AG20443 (cell line): Measurements from ENCODE around the gene CES2.
"Not testable (repeated sequence)": the region's sequence is repeated elsewhere in the genome, so short reads cannot be mapped to it uniquely, and the experiment has no call there.

Experiments used
- DNase-seq: peaks from one replicate; pipeline ENCODE4 v3.0.0; 2012; ENCODE audit warnings: low spot score, mixed read lengths

Gene CES2

GRCh38 chr16:66953462-66954096 lies 18.3 kb downstream of the CES2 start:
- DNase-seq = peak; percentile 6

GRCh38 chr16:66954097-66954659 lies 18.9 kb downstream of the CES2 start:
- peak; percentile 86 for DNase-seq

GRCh38 chr16:66955363-66956153 lies 20.2 kb downstream of the CES2 start:
- not testable (repeated sequence) for DNase-seq

- not testable (repeated sequence) for DNase-seq
Observed at GRCh38 chr16:66956154-66956457, 20.8 kb downstream of the CES2 start.

GRCh38 chr16:66958857-66959703 lies 23.8 kb downstream of the CES2 start:
- no peak for DNase-seq

GRCh38 chr16:66959704-66960161 lies 24.4 kb downstream of the CES2 start:
- no peak for DNase-seq

- DNase-seq = no peak
Observed at GRCh38 chr16:66960270-66960669, 25.0 kb downstream of the CES2 start.

- peak; percentile 83 for DNase-seq
Observed at GRCh38 chr16:66961065-66961744, 25.9 kb downstream of the CES2 start, which contains the start of gene CES3. CES3 (plus strand) TSS chr16:66961266; CDS start chr16:66961308, 42 bp downstream.

GRCh38 chr16:66961914-66962313 lies 26.6 kb downstream of the CES2 start:
- no peak for DNase-seq

- DNase-seq = no peak
Observed at GRCh38 chr16:66964049-66964448, 28.7 kb downstream of the CES2 start.

GRCh38 chr16:66968847-66969246 lies 33.5 kb downstream of the CES2 start:
- DNase-seq = no peak

GRCh38 chr16:66970775-66971720 lies 35.7 kb downstream of the CES2 start:
- DNase-seq = no peak

- no peak for DNase-seq
Observed at GRCh38 chr16:66972983-66973382, 37.7 kb downstream of the CES2 start.

GRCh38 chr16:66973716-66974115 lies 38.4 kb downstream of the CES2 start:
- DNase-seq = no peak

- DNase-seq = not testable (repeated sequence)
Observed at GRCh38 chr16:66974156-66974931, 39.0 kb downstream of the CES2 start.

GRCh38 chr16:66974932-66975246 lies 39.6 kb downstream of the CES2 start:
- not testable (repeated sequence) for DNase-seq

- DNase-seq = no peak
Observed at GRCh38 chr16:66975302-66975893, 40.1 kb downstream of the CES2 start.

- DNase-seq = no peak
Observed at GRCh38 chr16:66976746-66977145, 41.4 kb downstream of the CES2 start.

- peak; percentile 93 for DNase-seq
Observed at GRCh38 chr16:66977341-66978113, 42.2 kb downstream of the CES2 start.
